KMS-11 (cell line): ENCODE measurements around the gene USP10.

Source experiments
- H2AFZ ChIP-seq: fragments of 200-600 bp; sonication (generic); 2 replicates; pipeline ENCODE4 v1.6.1; 2016; ENCODE audit warnings: antibody characterized with exemption, mixed run types, low read depth
- H3K27ac ChIP-seq: fragments of 200-600 bp; sonication (generic); 2 replicates; pipeline ENCODE4 v1.6.1; 2016; ENCODE audit warnings: mild to moderate bottlenecking, mixed run types
- H3K27me3 ChIP-seq: fragments of 200-600 bp; sonication (generic); 2 replicates; pipeline ENCODE4 v1.6.1; 2017; ENCODE audit warnings: mild to moderate bottlenecking, low read depth, mixed run types, moderate library complexity; ENCODE audit not compliant: insufficient read depth
- H3K36me3 ChIP-seq: fragments of 200-600 bp; sonication (generic); 2 replicates; pipeline ENCODE4 v1.6.1; 2017; ENCODE audit warnings: mild to moderate bottlenecking, mixed run types; ENCODE audit not compliant: insufficient read depth
- H3K4me1 ChIP-seq: fragments of 200-600 bp; sonication (generic); 2 replicates; pipeline ENCODE4 v1.6.1; 2016; ENCODE audit warnings: mild to moderate bottlenecking, low read depth, mixed run types; ENCODE audit not compliant: poor library complexity, severe bottlenecking
- H3K4me2 ChIP-seq: fragments of 200-600 bp; sonication (generic); 2 replicates; pipeline ENCODE4 v1.7.0; 2016; ENCODE audit warnings: mild to moderate bottlenecking, mixed run types
- H3K4me3 ChIP-seq: fragments of 200-600 bp; sonication (generic); IDR thresholded peaks from 2 replicates; pipeline ENCODE4 v1.6.1; 2017; ENCODE audit warnings: low read depth, low read length, mixed read lengths; ENCODE audit not compliant: insufficient read depth
- H3K79me2 ChIP-seq: fragments of 200-600 bp; sonication (generic); 2 replicates; pipeline ENCODE4 v1.6.1; 2016; ENCODE audit warnings: low read depth, mixed run types; ENCODE audit not compliant: insufficient read depth
- H3K9ac ChIP-seq: fragments of 200-600 bp; sonication (generic); 2 replicates; pipeline ENCODE4 v1.6.1; 2016; ENCODE audit warnings: mild to moderate bottlenecking, mixed run types
- H4K20me1 ChIP-seq: fragments of 200-600 bp; sonication (generic); 2 replicates; pipeline ENCODE4 v1.6.1; 2016; ENCODE audit warnings: mild to moderate bottlenecking, mixed run types; ENCODE audit not compliant: insufficient read depth
- CTCF ChIP-seq: fragments of 200-600 bp; sonication (generic); conservative IDR thresholded peaks from 2 replicates; pipeline ENCODE4 v1.6.1; 2017; ENCODE audit warnings: low read depth, mild to moderate bottlenecking, antibody characterized with exemption, low read length, moderate library complexity, mixed read lengths

The USP10 gene

DNA sequence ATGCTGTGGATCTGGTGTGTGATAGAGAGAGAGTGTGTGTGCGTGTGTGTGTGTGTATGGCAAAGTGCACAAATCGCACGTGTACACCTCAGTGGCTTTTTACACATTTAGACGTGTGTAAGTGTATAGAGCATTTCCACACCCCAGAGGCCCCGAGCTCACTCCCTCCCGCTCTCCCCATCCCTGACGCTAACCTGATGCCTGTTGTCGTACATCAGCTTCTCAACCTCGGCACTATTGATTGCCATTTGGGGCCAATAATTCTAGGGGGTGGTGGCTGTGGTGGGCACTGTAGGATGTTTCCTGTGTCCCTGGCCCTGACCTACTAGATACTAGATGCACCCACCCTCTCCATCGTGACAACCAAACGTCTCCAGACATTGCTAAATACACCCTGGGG, 89.6 kb downstream of the USP10 start:
- no peak for TF ChIP-seq CTCF
- Histone ChIP-seq H3K4me2 (no peak overlapping the region), H2AFZ (no peak overlapping the region), H3K27ac (no peak overlapping the region), H4K20me1 (no peaks in the 10 kb centered on the region), H3K27me3 (no peaks in the 10 kb centered on the region), H3K9ac (no peak overlapping the region), H3K36me3 (no peaks in the 10 kb centered on the region), H3K4me1 (no peaks in the 10 kb centered on the region), H3K4me3 (no peak overlapping the region), H3K79me2 (no peaks in the 10 kb centered on the region)

DNA sequence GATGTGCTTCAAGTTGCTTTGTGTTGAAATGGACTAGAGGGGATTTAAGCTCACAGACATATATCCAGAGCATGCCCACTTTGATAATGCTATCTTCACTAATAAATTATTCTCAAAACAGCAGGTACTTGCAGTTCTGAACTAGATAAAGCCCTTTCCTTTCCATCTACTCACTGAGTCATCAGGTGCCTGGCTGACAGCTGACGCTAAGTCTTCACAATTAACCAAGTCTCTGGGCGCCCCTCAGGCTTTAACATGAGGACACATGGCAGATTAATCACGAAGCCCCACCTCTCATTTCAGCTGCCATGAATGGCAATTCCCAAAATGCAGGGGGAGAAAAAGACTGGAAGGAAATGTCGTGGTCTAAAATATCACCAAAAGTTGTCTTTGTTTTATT, 90.5 kb downstream of the USP10 start:
- Histone ChIP-seq H3K27me3 (no peaks in the 10 kb centered on the region), H3K4me3 (no peak overlapping the region), H4K20me1 (no peaks in the 10 kb centered on the region), H2AFZ (no peak overlapping the region), H3K9ac (no peak overlapping the region), H3K79me2 (no peaks in the 10 kb centered on the region), H3K36me3 (no peaks in the 10 kb centered on the region), H3K4me1 (no peaks in the 10 kb centered on the region), H3K27ac (no peak overlapping the region), H3K4me2 (no peak overlapping the region)
- no peak for TF ChIP-seq CTCF

- Histone ChIP-seq H3K4me3 (no peak overlapping the region), H3K27ac (no peak overlapping the region), H2AFZ (no peak overlapping the region), H3K4me1 (no peaks in the 10 kb centered on the region), H3K36me3 (no peaks in the 10 kb centered on the region), H3K9ac (no peak overlapping the region), H3K4me2 (no peak overlapping the region), H3K27me3 (no peaks in the 10 kb centered on the region), H4K20me1 (no peaks in the 10 kb centered on the region), H3K79me2 (no peaks in the 10 kb centered on the region)
- no peak for TF ChIP-seq CTCF
These were observed 91.3 kb downstream of the USP10 start for GRCh38 chr16:84791088-84791487.

- Histone ChIP-seq H3K4me1 (no peaks in the 10 kb centered on the region), H3K4me3 (no peak overlapping the region), H3K79me2 (no peaks in the 10 kb centered on the region), H3K36me3 (no peaks in the 10 kb centered on the region), H3K27ac (no peak overlapping the region), H3K27me3 (no peaks in the 10 kb centered on the region), H3K4me2 (no peak overlapping the region), H2AFZ (no peak overlapping the region), H4K20me1 (no peaks in the 10 kb centered on the region), H3K9ac (no peak overlapping the region)
- TF ChIP-seq CTCF = no peak
These were observed 91.7 kb downstream of the USP10 start for GRCh38 chr16:84791501-84791900.

DNA sequence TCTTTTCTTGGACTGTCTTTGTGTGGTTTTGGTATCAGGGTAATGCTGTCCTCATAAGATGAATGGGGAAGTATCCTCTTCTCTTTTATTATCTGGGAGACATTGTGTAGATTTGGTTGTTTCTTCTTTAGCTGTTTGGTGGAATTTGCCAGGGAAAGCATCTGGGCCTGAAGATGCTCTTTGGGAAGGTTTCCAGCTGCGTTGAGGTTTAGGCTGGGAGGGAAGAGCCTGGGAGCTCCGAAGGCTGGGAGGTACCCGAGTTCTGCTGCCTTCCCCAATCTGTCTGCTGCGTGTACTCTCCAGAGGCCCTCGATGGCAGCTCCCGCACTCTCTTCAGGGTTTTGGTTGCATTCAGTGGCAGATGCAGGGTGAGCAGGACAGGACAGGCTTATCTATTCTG, 94.4 kb downstream of the USP10 start:
- Histone ChIP-seq H3K4me2 (no peak overlapping the region), H3K27me3 (no peaks in the 10 kb centered on the region), H4K20me1 (no peaks in the 10 kb centered on the region), H3K36me3 (no peaks in the 10 kb centered on the region), H3K9ac (no peak overlapping the region), H3K4me1 (no peaks in the 10 kb centered on the region), H3K27ac (no peak overlapping the region), H3K4me3 (no peak overlapping the region), H3K79me2 (no peaks in the 10 kb centered on the region), H2AFZ (no peak overlapping the region)
- no peak for TF ChIP-seq CTCF
